Esophagus muscularis mucosa (tissue), 4 donors: ENCODE results near the gene SLC35E1. TPM values are rescaled to one million over a fixed set of nuclear protein-coding genes. Genes with fewer than 3 reads are reported as not detected.

Experiments
- DNase-seq: peaks from one replicate; pipeline ENCODE4 v3.0.0-alpha.2; 2017; ENCODE audit errors: extremely low spot score
- H3K27ac ChIP-seq, 4 donors: fragments of 200-600 bp; sonication (generic); replicated peaks in 1 of 4; 1 replicate in 3 of 4; 2 replicates in 1 of 4; pipeline ENCODE4 v1.5.1; 2016 to 2019; ENCODE audit warnings: mild to moderate bottlenecking in 1 of 4
- H3K27me3 ChIP-seq, 4 donors: fragments of 200-600 bp; sonication (generic); one replicate each; pipeline versions ENCODE4 v1.5.1 to v1.6.0; 2016 to 2019
- H3K36me3 ChIP-seq, 4 donors: fragments of 200-600 bp; sonication (generic); one replicate each; pipeline ENCODE4 v1.5.1; 2016 to 2019
- H3K4me1 ChIP-seq, 4 donors: fragments of 200-600 bp; sonication (generic); one replicate each; pipeline ENCODE4 v1.5.1; 2016 to 2019
- H3K4me3 ChIP-seq, 4 donors: fragments of 200-600 bp; sonication (generic); 1 replicate in 2 of 4; 2 replicates in 2 of 4; pipeline ENCODE4 v1.5.1; 2016 to 2019; ENCODE audit warnings: mild to moderate bottlenecking in 4 of 4, moderate library complexity in 1 of 4
- H3K9me3 ChIP-seq, 4 donors: fragments of 200-600 bp; sonication (generic); 1 replicate in 3 of 4; 2 replicates in 1 of 4; pipeline ENCODE4 v1.5.1; 2016 to 2019
- EP300 ChIP-seq: sonication (generic); formaldehyde crosslinking; IDR thresholded peaks from one replicate; pipeline ENCODE4 v1.6.1; 2017; ENCODE audit warnings: antibody characterized with exemption
- POLR2A ChIP-seq: fragments of 450-650 bp; IDR thresholded peaks from one replicate; pipeline ENCODE4 v1.6.1; 2017; ENCODE audit warnings: antibody characterized with exemption, moderate library complexity, mild to moderate bottlenecking, low read depth
- POLR2AphosphoS5 ChIP-seq, 2 donors: sonication (generic); formaldehyde crosslinking; IDR thresholded peaks; one replicate each; pipeline ENCODE4 v1.6.1; 2017; ENCODE audit warnings: antibody characterized with exemption in 2 of 2
- WGBS: methylation state at CpG from one replicate; pipeline ENCODE4 v1.1.5; 2018; 5-methylcytosine and 5-hydroxymethylcytosine counted together
- intact Hi-C: fragments of 100-400 bp; cut with DNase I; formaldehyde crosslinking; loops from one replicate; pipeline ENCODE4 v1.15.1; 2023
- total RNA-seq, 4 donors: library from RNA; depleted of rRNA; stranded (reverse); fragments of >200 nt; gene quantifications; one replicate each; pipeline versions ENCODE4 v1.1.0 to v1.2.1, GENCODE V29; 2016
- TF ChIP-seq, protein P1 (sequence below), 3 experiments: fragments of 200-600 bp in 2 of 3; fragments of 450-650 bp in 1 of 3; sonication (generic) in 2 of 3; IDR thresholded peaks; one replicate each; pipeline ENCODE4 v1.5.1; 2017 to 2019; ENCODE audit warnings: antibody characterized with exemption in 3 of 3, mild to moderate bottlenecking in 2 of 3, moderate library complexity in 1 of 3

The SLC35E1 gene
- total RNA-seq, 4 donors from 2014 or later = 22.8 to 39.7 (median 34.0) TPM

DNA sequence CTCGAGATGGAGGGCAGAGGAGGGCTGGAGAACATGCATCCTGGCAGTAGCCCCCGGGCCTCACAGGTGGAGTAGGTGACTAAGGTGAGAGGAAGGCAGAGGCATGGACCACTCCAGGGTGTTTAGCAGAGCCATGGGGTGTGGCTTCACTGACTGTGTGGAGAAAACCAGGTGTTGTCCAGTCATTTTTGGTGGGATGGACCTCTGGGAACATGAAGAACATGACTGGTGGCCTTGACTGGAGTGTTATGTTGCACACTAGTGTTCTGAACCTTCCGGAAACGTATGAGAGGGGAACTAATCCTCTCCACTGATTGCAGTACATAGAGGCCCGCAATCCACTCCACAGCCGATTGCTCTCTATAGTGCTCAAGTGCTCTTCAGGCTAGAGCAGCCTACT lies 38.9 kb upstream of the SLC35E1 start:
- no peak overlapping the region for H3K27ac ChIP-seq
- H3K9me3 ChIP-seq = no peaks in the 10 kb centered on the region
- H3K27me3 ChIP-seq = no peaks in the 10 kb centered on the region
- H3K4me3 ChIP-seq = no peak overlapping the region
- TF ChIP-seq EP300 = no peak
- no peak for TF ChIP-seq POLR2AphosphoS5 (IDR thresholded peaks at IDR 0.05)
- no peak for TF ChIP-seq POLR2A
- TF ChIP-seq, protein P1, sequence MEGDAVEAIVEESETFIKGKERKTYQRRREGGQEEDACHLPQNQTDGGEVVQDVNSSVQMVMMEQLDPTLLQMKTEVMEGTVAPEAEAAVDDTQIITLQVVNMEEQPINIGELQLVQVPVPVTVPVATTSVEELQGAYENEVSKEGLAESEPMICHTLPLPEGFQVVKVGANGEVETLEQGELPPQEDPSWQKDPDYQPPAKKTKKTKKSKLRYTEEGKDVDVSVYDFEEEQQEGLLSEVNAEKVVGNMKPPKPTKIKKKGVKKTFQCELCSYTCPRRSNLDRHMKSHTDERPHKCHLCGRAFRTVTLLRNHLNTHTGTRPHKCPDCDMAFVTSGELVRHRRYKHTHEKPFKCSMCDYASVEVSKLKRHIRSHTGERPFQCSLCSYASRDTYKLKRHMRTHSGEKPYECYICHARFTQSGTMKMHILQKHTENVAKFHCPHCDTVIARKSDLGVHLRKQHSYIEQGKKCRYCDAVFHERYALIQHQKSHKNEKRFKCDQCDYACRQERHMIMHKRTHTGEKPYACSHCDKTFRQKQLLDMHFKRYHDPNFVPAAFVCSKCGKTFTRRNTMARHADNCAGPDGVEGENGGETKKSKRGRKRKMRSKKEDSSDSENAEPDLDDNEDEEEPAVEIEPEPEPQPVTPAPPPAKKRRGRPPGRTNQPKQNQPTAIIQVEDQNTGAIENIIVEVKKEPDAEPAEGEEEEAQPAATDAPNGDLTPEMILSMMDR (IDR thresholded peaks at IDR 0.05) = no peak
- 91% methylated on average over 6 of the region's 6 CpGs for WGBS
- H3K36me3 ChIP-seq = no peaks in the 10 kb centered on the region
- intact Hi-C loops = no loop called here
- DNase-seq = no peak
- H3K4me1 ChIP-seq = peaks cover 55 to 80% (median 55%) of the 10 kb centered on the region in 4 donors

DNA sequence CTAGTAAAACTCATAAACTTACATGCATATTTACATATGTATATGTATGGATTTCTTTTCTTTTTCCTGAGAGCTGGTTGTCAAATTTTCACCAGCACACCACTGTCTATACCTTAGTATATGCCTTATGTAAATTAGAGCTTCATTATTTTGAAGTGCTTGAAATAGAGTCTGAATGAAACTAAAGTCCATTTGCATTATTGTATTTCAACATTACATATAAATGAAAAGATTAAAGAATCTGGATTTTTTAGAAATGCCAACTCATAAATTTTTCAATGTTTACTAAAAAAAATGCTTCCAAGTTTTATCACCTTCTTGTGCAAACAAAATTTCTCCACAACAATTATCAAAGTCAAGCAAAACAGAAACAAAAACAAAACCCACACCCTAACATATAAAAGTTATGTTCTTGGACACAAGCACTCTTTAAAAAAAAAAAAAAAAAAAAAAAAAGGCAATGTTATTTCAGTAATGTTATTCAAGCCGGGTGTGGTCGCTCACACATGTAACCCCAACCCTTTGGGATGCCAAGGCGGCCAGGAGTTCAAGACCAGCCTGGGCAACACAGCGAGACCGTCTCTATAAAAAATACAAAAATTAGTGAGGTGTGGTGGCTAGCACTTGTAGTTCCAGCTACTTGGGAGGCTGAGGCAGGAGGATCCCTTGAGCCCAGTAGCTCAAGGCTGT lies 37.4 kb upstream of the SLC35E1 start:
- H3K27ac ChIP-seq = no peak overlapping the region
- WGBS = 84% methylated on average over 5 of the region's 5 CpGs
- intact Hi-C loops = no loop called here
- DNase-seq = no peak
- no peak overlapping the region for H3K4me3 ChIP-seq
- TF ChIP-seq, protein P1 (IDR thresholded peaks at IDR 0.05) = no peak
- TF ChIP-seq POLR2A (no peak), EP300 (no peak), POLR2AphosphoS5 (IDR thresholded peaks at IDR 0.05) (no peak)
- H3K36me3 ChIP-seq = no peaks in the 10 kb centered on the region
- peaks cover 63 to 80% (median 64%) of the 10 kb centered on the region in 4 donors for H3K4me1 ChIP-seq
- no peaks in the 10 kb centered on the region for H3K27me3 ChIP-seq
- H3K9me3 ChIP-seq = no peaks in the 10 kb centered on the region

DNA sequence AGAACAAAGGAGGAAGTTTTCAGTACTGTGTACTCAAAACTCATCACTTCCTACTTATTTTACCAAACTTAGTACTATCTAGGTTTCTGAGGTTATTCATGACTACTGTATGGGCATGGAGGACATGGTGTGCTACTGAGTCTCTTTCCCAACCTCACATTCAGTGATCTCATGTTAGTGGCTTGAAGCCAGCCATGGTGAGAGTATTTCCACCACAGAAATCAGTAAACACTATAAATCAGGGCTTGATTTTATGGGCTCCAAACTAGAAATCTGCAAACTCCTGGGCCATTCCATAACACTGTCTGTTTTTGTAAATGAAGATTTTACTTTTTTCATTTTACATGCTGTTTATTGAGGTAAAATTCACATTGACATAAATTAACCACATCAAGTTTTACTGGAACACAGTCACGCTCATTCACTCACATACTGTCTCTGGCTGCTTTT lies 36.1 kb upstream of the SLC35E1 start:
- H3K27ac ChIP-seq = peak overlapping the region; percentile 68 to 77 (median 72)
- TF ChIP-seq, protein P1 (IDR thresholded peaks at IDR 0.05) = no peak
- TF ChIP-seq POLR2AphosphoS5 (IDR thresholded peaks at IDR 0.05) (peak; percentile 67 to 78), EP300 (peak; percentile 49), POLR2A (no peak)
- H3K27me3 ChIP-seq = no peaks in the 10 kb centered on the region
- no peak for DNase-seq
- no peaks in the 10 kb centered on the region for H3K9me3 ChIP-seq
- 95% methylated on average over 1 of the region's 1 CpG for WGBS
- intact Hi-C loops = no loop called here
- no peak overlapping the region for H3K4me3 ChIP-seq
- peaks cover 58 to 78% (median 61%) of the 10 kb centered on the region in 4 donors for H3K4me1 ChIP-seq
- no peaks in the 10 kb centered on the region for H3K36me3 ChIP-seq

DNA sequence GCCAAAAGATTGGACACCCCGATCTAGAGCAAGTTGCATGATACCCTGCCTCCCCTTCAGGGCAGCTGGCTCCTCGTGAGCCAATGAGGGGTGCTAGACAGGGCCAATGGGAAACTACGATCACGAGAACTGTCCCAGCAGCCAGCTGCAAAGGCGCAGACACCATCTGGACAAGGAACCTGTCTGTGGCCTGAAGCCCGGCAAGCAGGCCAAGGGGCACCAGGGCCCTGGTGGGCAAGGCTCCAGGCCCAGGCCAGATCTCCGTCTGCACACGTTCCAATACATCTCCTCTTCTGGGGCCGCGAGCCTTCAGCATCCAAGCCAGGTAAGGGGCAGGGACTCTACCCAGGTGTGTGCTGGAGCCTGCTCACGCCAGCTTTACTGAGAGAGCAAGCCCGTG lies 35.6 kb upstream of the SLC35E1 start:
- H3K27ac ChIP-seq = peak overlapping the region; percentile 68 to 77 (median 72)
- no peaks in the 10 kb centered on the region for H3K9me3 ChIP-seq
- H3K27me3 ChIP-seq = no peaks in the 10 kb centered on the region
- no peaks in the 10 kb centered on the region for H3K36me3 ChIP-seq
- DNase-seq = no peak
- intact Hi-C loops = no loop called here
- WGBS = 86% methylated on average over 11 of the region's 12 CpGs
- no peak for TF ChIP-seq POLR2AphosphoS5 (IDR thresholded peaks at IDR 0.05)
- TF ChIP-seq POLR2A = no peak
- no peak for TF ChIP-seq EP300
- TF ChIP-seq, protein P1 (IDR thresholded peaks at IDR 0.05) = no peak
- no peak overlapping the region for H3K4me3 ChIP-seq
- peaks cover 53 to 78% (median 59%) of the 10 kb centered on the region in 4 donors for H3K4me1 ChIP-seq
